Naive thymus-derived CD4-positive, alpha-beta T cell (primary cell): Measurements from ENCODE around the gene SRRM3. TPM values are rescaled to one million over a fixed set of nuclear protein-coding genes. Genes with fewer than 3 reads are reported as not detected.

Experiments
- ATAC-seq: fragments of 150-1000 bp; cut with Tn5 transposase; 2 replicates; pipeline ENCODE4 v1.10.0; 2021; ENCODE audit warnings: mild to moderate bottlenecking, moderate library complexity
- CTCF ChIA-PET: fragments of 350-600 bp; sonication (Branson Sonifier 250); formaldehyde crosslinking; loops from one replicate; lab custom pipeline; 2021; ENCODE audit warnings: antibody characterized with exemption; lab: Charles Lee
- POLR2A ChIA-PET: fragments of 350-600 bp; sonication (Branson Sonifier 250); formaldehyde crosslinking; loops from one replicate; lab custom pipeline; 2021; ENCODE audit warnings: antibody characterized with exemption, inconsistent platforms; lab: Charles Lee
- DNase-seq, 9 donors: peaks; one replicate each; pipeline versions ENCODE4 v3.0.0 to v3.0.0-alpha.2; 2020 to 2022; ENCODE audit warnings: mixed read lengths in 1 of 9
- H3K27ac ChIP-seq: one replicate; pipeline ENCODE4 v1.7.0; 2013; ENCODE audit warnings: mild to moderate bottlenecking, low read depth, low read length, moderate library complexity
- H3K27me3 ChIP-seq, 2 donors: one replicate each; pipeline ENCODE4 v1.7.0; 2013; ENCODE audit warnings: low read length in 2 of 2, mild to moderate bottlenecking in 2 of 2, moderate library complexity in 2 of 2; ENCODE audit not compliant: control insufficient read depth in 2 of 2, insufficient read depth in 2 of 2
- H3K36me3 ChIP-seq, 3 experiments: 1 replicate in 2 of 3; 2 replicates in 1 of 3; pipeline ENCODE4 v1.7.0; 2013; ENCODE audit warnings: low read length in 3 of 3, mild to moderate bottlenecking in 3 of 3, moderate library complexity in 1 of 3; ENCODE audit not compliant: insufficient read depth in 3 of 3, control insufficient read depth in 2 of 3
- H3K4me1 ChIP-seq, 2 donors: one replicate each; pipeline ENCODE4 v1.7.0; 2013; ENCODE audit warnings: low read length in 2 of 2, mild to moderate bottlenecking in 2 of 2, moderate library complexity in 1 of 2; ENCODE audit not compliant: control insufficient read depth in 2 of 2, insufficient read depth in 2 of 2
- H3K4me3 ChIP-seq: 2 replicates; pipeline ENCODE4 v1.7.0; 2013; ENCODE audit warnings: mild to moderate bottlenecking, low read length
- H3K9me3 ChIP-seq, 3 experiments: 1 replicate in 2 of 3; 2 replicates in 1 of 3; pipeline ENCODE4 v1.7.0; 2013; ENCODE audit warnings: low read length in 3 of 3; ENCODE audit not compliant: control insufficient read depth in 2 of 3
- H3K27ac Mint-ChIP-seq, 9 donors: one replicate each; pipeline ENCODE4 v1.8.0; 2020 to 2022; ENCODE audit warnings: mixed read lengths in 9 of 9, mild to moderate bottlenecking in 8 of 9, moderate library complexity in 5 of 9, inconsistent platforms in 2 of 9
- H3K27me3 Mint-ChIP-seq, 5 donors: one replicate each; pipeline ENCODE4 v1.8.0; 2021 to 2022; ENCODE audit warnings: mixed read lengths in 5 of 5, mild to moderate bottlenecking in 1 of 5
- H3K36me3 Mint-ChIP-seq, 5 donors: one replicate each; pipeline ENCODE4 v1.8.0; 2020 to 2022; ENCODE audit warnings: mixed read lengths in 5 of 5, mild to moderate bottlenecking in 3 of 5, inconsistent platforms in 1 of 5
- H3K4me1 Mint-ChIP-seq, 7 donors: one replicate each; pipeline ENCODE4 v1.8.0; 2020 to 2022; ENCODE audit warnings: mixed read lengths in 7 of 7, mild to moderate bottlenecking in 3 of 7, inconsistent platforms in 1 of 7
- H3K4me3 Mint-ChIP-seq, 10 donors: one replicate each; pipeline ENCODE4 v1.8.0; 2020 to 2022; ENCODE audit warnings: mild to moderate bottlenecking in 10 of 10, mixed read lengths in 10 of 10, moderate library complexity in 6 of 10, inconsistent platforms in 2 of 10
- H3K9me3 Mint-ChIP-seq, 11 donors: one replicate each; pipeline ENCODE4 v1.8.0; 2020 to 2022; ENCODE audit warnings: mixed read lengths in 11 of 11, mild to moderate bottlenecking in 4 of 11, inconsistent platforms in 1 of 11, moderate library complexity in 1 of 11
- intact Hi-C, 2 donors: fragments of 100-400 bp; cut with micrococcal nuclease; formaldehyde crosslinking; loops; one replicate each; pipeline ENCODE4 v1.15.1; 2023
- polyA plus RNA-seq, 2 donors: library from polyadenylated mRNA; unstranded; fragments of 300-500 nt; fragmentation: Illumina TruSeq; gene quantifications; one replicate each; pipeline ENCODE4 v1.2.3, GENCODE V29; 2021
- total RNA-seq, 6 experiments: library from RNA in 5 of 6; stranded (reverse) in 5 of 6; gene quantifications; 1 replicate in 5 of 6; 2 replicates in 1 of 6; pipeline ENCODE4 v1.2.3 and lab custom pipeline; 2021 to 2026

The SRRM3 gene
- total and polyA plus RNA-seq, 7 experiments from 2014 or later: not detected

DNA sequence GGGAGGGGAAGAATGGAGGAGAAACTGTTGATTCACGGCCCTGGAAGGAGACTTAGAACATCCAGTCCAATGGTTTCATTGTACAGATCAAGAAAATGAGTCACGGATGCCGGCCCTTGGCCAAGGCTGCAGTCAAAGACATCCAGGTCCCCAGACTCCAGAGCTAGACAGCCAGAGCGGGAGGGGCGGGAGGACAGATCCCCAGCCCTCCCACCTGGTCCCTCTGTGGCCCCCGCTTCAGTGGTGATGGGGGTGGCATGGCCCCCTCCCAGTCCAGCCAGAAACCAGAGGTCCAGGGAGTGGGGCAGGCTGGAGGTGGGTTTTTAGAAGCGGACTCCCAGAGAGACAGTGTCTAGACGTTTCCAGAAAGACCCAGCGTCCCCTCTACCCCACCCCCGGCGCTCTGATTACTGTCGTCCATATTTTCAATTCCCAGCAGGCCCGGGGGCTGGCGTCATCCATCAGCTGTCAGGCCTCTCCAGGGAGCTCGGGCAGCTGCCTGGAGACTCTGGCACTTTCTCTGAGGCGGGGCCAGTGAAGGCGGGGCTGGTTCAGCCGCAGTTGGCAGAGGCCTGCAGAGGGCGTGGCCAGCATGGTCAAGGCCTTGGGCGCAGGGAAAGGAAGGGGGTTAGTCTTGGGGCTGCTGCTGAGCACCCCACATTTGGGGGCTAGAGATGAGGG lies 92.8 kb downstream of the SRRM3 start:
- intact Hi-C loops: no loop called here
- ChIA-PET CTCF (interaction anchor here (0.7 to 1.3 kb wide), 3 partner anchors 18 to 65 kb away, joined by 4 read pairs; no protein-coding TSS in a partner anchor), POLR2A (interaction anchor here (1.5 kb wide), 1 partner anchor 11 kb away, joined by 3 read pairs; no protein-coding TSS in a partner anchor)
- Histone ChIP-seq H3K9me3 (no peaks in the 10 kb centered on the region), H3K4me1 (no peaks in the 10 kb centered on the region), H3K4me3 (no peak overlapping the region), H3K36me3 (no peaks in the 10 kb centered on the region), H3K27ac (no peak overlapping the region), H3K27me3 (no peaks in the 10 kb centered on the region)
- no peak overlapping the region for H3K4me3 Mint-ChIP-seq
- no peak for DNase-seq
- H3K27me3 Mint-ChIP-seq: peaks cover 0 to 6% (median 0%) of the 10 kb centered on the region in 5 donors
- H3K27ac Mint-ChIP-seq: no peak overlapping the region
- peaks cover 0 to 25% (median 5%) of the 10 kb centered on the region in 7 donors for H3K4me1 Mint-ChIP-seq
- no peaks in the 10 kb centered on the region for H3K9me3 Mint-ChIP-seq
- no peaks in the 10 kb centered on the region for H3K36me3 Mint-ChIP-seq
- peak; percentile 67 for ATAC-seq

DNA sequence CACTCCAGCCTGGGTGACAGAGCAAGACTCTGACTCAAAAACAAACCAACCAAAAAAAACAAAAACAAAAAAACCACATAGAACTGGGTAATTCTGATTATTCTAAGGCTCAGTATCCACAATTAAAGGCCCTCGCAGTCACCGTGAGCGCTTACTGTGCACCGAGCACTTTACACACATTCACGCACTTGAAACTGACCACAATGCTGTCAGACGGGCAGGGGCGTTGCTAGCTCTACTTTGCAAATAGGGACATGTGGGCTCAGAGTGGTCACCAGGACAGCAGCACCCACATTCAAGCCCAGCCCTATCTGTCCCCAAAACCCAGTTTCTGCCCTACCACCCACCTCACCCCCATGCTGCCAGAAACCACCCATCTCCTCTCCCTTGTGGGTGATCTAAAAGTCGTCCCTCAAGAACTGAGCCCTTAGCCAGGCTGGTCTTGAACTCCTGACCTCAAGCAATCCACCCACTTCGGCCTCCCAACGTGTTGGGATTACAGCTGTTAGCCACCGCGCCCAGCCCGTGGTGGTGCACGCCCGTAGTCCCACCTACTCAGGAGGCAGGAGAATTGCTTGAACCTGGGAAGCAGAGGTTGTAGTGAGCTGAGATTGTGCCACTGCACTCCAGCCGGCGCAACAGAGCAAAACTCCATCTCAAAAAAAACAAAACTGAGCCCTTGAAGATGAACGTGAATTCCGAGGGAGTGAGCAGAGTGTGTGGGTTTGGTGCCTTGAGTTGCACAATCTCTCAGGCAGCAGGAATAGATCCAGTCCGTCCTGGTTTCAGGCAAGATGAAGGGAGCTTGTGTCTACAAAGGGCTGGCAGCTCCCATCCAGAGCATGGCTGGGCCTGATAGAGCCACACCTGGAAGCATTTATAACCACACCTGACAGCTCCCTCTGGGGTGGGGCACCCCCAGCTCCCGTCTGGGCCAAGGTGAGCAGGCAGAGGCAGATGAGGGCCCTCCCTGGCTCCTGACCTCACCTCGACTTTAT lies 95.3 kb downstream of the SRRM3 start:
- Histone ChIP-seq H3K27me3 (no peaks in the 10 kb centered on the region), H3K4me1 (peaks cover 0 to 2% of the 10 kb centered on the region in 2 donors), H3K27ac (no peak overlapping the region), H3K4me3 (no peak overlapping the region), H3K9me3 (no peaks in the 10 kb centered on the region), H3K36me3 (no peaks in the 10 kb centered on the region)
- no peaks in the 10 kb centered on the region for H3K9me3 Mint-ChIP-seq
- no peaks in the 10 kb centered on the region for H3K36me3 Mint-ChIP-seq
- no peak overlapping the region for H3K27ac Mint-ChIP-seq
- ChIA-PET CTCF (interaction anchor here (0.9 to 1.6 kb wide), 3 partner anchors 17 to 20 kb away, joined by 3 to 6 read pairs (median 5); no protein-coding TSS in a partner anchor), POLR2A (interaction anchor here (1.1 kb wide), 1 partner anchor 17 kb away, joined by 5 read pairs; no protein-coding TSS in a partner anchor)
- H3K27me3 Mint-ChIP-seq: peaks cover 0 to 13% (median 0%) of the 10 kb centered on the region in 5 donors
- no peak for DNase-seq
- peak overlapping the region in 1 of 10 donors; percentile 13 for H3K4me3 Mint-ChIP-seq
- peaks cover 1 to 12% (median 2%) of the 10 kb centered on the region in 7 donors for H3K4me1 Mint-ChIP-seq
- ATAC-seq: no peak
- intact Hi-C loops: no loop called here

DNA sequence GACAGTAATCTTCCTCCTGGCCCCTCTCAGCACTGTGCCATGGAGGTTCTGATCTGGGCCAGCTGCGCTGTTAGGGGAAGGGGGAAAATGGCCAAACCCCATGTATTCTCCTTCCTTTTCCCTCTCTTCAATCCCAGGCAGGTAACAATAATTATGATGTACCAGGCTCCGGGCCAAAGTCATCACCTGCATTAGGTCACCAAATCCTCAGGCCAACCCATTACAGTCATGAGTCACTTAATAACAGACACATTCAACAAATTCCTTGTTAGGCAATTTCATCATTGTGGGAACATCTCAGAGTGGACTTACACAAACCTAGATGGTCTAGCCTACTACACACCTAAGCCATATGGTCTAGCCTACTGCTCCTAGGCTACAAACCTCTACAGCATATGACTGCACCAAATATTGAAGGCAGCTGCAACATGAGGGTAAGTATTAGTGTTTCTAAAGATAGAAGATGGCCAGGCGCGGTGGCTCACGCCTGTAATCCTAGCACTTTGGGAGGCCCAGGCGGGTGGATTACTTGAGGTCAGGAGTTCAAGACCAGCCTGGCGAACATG lies 98.6 kb downstream of the SRRM3 start:
- Histone ChIP-seq H3K27ac (no peak overlapping the region), H3K4me1 (peaks cover 0 to 5% of the 10 kb centered on the region in 2 donors), H3K9me3 (no peaks in the 10 kb centered on the region), H3K36me3 (no peaks in the 10 kb centered on the region), H3K4me3 (no peak overlapping the region), H3K27me3 (no peaks in the 10 kb centered on the region)
- no peaks in the 10 kb centered on the region for H3K9me3 Mint-ChIP-seq
- intact Hi-C loops: no loop called here
- POLR2A ChIA-PET: no interaction called here
- DNase-seq: no peak
- peaks cover 6 to 22% (median 17%) of the 10 kb centered on the region in 7 donors for H3K4me1 Mint-ChIP-seq
- CTCF ChIA-PET: interaction anchor here (0.6 to 1.0 kb wide), 2 partner anchors 14 to 123 kb away, joined by 3 to 4 read pairs; no protein-coding TSS in a partner anchor
- H3K36me3 Mint-ChIP-seq: peaks cover 0 to 1% (median 0%) of the 10 kb centered on the region in 5 donors
- peak overlapping the region in 2 of 10 donors; percentile 6 to 26 for H3K4me3 Mint-ChIP-seq
- no peak for ATAC-seq
- peaks cover 0 to 20% (median 0%) of the 10 kb centered on the region in 5 donors for H3K27me3 Mint-ChIP-seq
- H3K27ac Mint-ChIP-seq: peak overlapping the region in 3 of 9 donors; percentile 31 to 72 (median 37)

DNA sequence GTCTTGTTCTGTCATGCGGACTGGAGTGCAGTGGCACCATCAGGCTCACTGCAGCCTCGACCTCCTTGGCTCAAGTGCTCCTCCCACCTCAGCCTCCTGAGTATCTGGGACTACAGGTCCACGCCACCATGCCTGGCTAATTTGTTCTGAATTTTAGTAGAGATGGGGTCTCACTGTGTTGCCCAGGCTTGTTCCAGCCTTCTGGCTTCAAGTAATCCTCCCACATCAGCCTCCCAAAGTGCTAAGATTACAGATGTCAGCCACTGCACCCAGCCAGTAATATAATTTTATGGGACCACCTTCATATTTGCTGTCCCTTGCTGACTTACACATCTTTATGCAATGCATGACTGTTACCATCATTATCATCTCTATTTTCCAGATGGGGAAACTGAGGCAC lies 99.3 kb downstream of the SRRM3 start:
- intact Hi-C loops: no loop called here
- H3K9me3 ChIP-seq: no peaks in the 10 kb centered on the region

DNA sequence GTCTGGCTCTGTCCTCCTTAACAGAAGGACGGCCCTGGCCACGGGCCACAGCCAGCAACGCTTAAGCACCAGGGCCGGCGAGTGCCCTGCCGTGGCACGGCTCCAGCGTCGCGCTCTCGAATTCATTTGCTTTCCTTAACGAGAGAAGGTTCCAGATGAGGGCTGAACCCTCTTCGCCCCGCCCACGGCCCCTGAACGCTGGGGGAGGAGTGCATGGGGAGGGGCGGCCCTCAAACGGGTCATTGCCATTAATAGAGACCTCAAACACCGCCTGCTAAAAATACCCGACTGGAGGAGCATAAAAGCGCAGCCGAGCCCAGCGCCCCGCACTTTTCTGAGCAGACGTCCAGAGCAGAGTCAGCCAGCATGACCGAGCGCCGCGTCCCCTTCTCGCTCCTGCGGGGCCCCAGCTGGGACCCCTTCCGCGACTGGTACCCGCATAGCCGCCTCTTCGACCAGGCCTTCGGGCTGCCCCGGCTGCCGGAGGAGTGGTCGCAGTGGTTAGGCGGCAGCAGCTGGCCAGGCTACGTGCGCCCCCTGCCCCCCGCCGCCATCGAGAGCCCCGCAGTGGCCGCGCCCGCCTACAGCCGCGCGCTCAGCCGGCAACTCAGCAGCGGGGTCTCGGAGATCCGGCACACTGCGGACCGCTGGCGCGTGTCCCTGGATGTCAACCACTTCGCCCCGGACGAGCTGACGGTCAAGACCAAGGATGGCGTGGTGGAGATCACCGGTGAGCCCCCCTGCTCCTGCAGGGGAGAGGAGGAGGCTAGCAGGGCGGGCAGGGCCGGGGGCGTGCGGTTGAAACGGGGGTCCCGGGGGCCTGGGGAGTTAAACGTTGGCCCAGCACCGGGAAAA lies 100.9 kb downstream of the SRRM3 start, which contains the start of gene HSPB1:
Gene HSPB1, plus strand, starts transcription at position 327 of the 855 bp plus-strand sequence. Its CDS starts 40 bp downstream, at position 367.
- peak within 1 kb of the TSS; percentile 76 to 95 (median 91) for H3K27ac Mint-ChIP-seq
- CTCF ChIA-PET: interaction anchor here (0.9 to 1.0 kb wide), 2 partner anchors 11 to 40 kb away, joined by 5 to 7 read pairs; no protein-coding TSS in a partner anchor
- ATAC-seq (peak; percentile 65), DNase-seq (peak; percentile 31 to 54 (median 44))
- Histone ChIP-seq H3K4me1 (peaks cover 0 to 5% of the 10 kb centered on the region in 2 donors), H3K27ac (peak within 1 kb of the TSS; percentile 81), H3K9me3 (no peaks in the 10 kb centered on the region), H3K36me3 (no peaks in the 10 kb centered on the region), H3K4me3 (peak within 1 kb of the TSS; percentile 81), H3K27me3 (no peaks in the 10 kb centered on the region)
- peak within 1 kb of the TSS; percentile 87 to 96 (median 92) for H3K4me3 Mint-ChIP-seq
- H3K9me3 Mint-ChIP-seq: no peaks in the 10 kb centered on the region
- H3K4me1 Mint-ChIP-seq: peaks cover 6 to 22% (median 17%) of the 10 kb centered on the region in 7 donors
- POLR2A ChIA-PET: interaction anchor here (0.8 to 3.4 kb wide), 3 partner anchors 16 to 56 kb away, joined by 3 to 23 read pairs (median 3); partner anchors contain the start of gene YWHAG
- intact Hi-C loops: loop anchor here (1.0 kb wide), 3 partner anchors 11 to 16 kb away; no protein-coding TSS in a partner anchor
- peaks cover 0 to 20% (median 0%) of the 10 kb centered on the region in 5 donors for H3K27me3 Mint-ChIP-seq
- peaks cover 0 to 1% (median 0%) of the 10 kb centered on the region in 5 donors for H3K36me3 Mint-ChIP-seq

More for the DNA sequence above, 99.3 kb downstream of the SRRM3 start:
- no peaks in the 10 kb centered on the region for H3K9me3 Mint-ChIP-seq
- no peak for ATAC-seq
- no peak for DNase-seq
- ChIA-PET POLR2A (no interaction called here), CTCF (interaction anchor here (0.6 kb wide), 1 partner anchor 124 kb away, joined by 3 read pairs; no protein-coding TSS in a partner anchor)
- Histone ChIP-seq H3K27ac (no peak overlapping the region), H3K27me3 (no peaks in the 10 kb centered on the region), H3K36me3 (no peaks in the 10 kb centered on the region), H3K4me1 (peaks cover 0 to 5% of the 10 kb centered on the region in 2 donors), H3K4me3 (no peak overlapping the region)
- H3K27ac Mint-ChIP-seq: no peak overlapping the region
- H3K4me1 Mint-ChIP-seq: peaks cover 6 to 22% (median 17%) of the 10 kb centered on the region in 7 donors
- H3K36me3 Mint-ChIP-seq: peaks cover 0 to 1% (median 0%) of the 10 kb centered on the region in 5 donors
- peak overlapping the region in 2 of 10 donors; percentile 35 to 48 for H3K4me3 Mint-ChIP-seq
- H3K27me3 Mint-ChIP-seq: peaks cover 0 to 20% (median 0%) of the 10 kb centered on the region in 5 donors
